HG03159 (cell line): ENCODE measurements around the gene MED26.
"Not testable (repeated sequence)": the region's sequence is repeated elsewhere in the genome, so short reads cannot be mapped to it uniquely, and the experiment has no call there.

ENCODE experiments used
- ATAC-seq: cut with Tn5 transposase; IDR thresholded peaks from one replicate; pipeline ENCODE4 v1.9.1; 2021; ENCODE audit warnings: mild to moderate bottlenecking, moderate library complexity; ENCODE audit not compliant: unreplicated experiment

MED26 gene

GRCh38 chr19:16543734-16544133 lies 84.3 kb downstream of the MED26 start:
- not testable (repeated sequence) for ATAC-seq

- ATAC-seq = no peak
These were observed 85.0 kb downstream of the MED26 start for GRCh38 chr19:16542910-16543472.

GRCh38 chr19:16542045-16542909 lies 85.7 kb downstream of the MED26 start, which contains the start of gene CHERP:
CHERP (minus strand) TSS chr19:16542437; CDS start chr19:16542378, 59 bp downstream.
- ATAC-seq = peak; percentile 71

- no peak for ATAC-seq
These were observed 86.4 kb downstream of the MED26 start for GRCh38 chr19:16541526-16542044.

- ATAC-seq = no peak
These were observed 87.1 kb downstream of the MED26 start for GRCh38 chr19:16540948-16541347.

- ATAC-seq = no peak
These were observed 90.9 kb downstream of the MED26 start for GRCh38 chr19:16537111-16537510.

- no peak for ATAC-seq
These were observed 91.9 kb downstream of the MED26 start for GRCh38 chr19:16536130-16536529.

GRCh38 chr19:16535381-16535780 lies 92.6 kb downstream of the MED26 start:
- ATAC-seq = no peak

- ATAC-seq = no peak
These were observed 95.4 kb downstream of the MED26 start for GRCh38 chr19:16532440-16533234.

GRCh38 chr19:16531380-16531669 lies 96.7 kb downstream of the MED26 start:
- ATAC-seq = no peak

- ATAC-seq = no peak
These were observed 97.2 kb downstream of the MED26 start for GRCh38 chr19:16530540-16531379.

GRCh38 chr19:16529466-16530144 lies 98.4 kb downstream of the MED26 start:
- ATAC-seq = no peak

- no peak for ATAC-seq
These were observed 100.0 kb downstream of the MED26 start for GRCh38 chr19:16527971-16528521.

- no peak for ATAC-seq
These were observed 100.6 kb downstream of the MED26 start for GRCh38 chr19:16527334-16527935.

GRCh38 chr19:16525751-16526481 lies 102.1 kb downstream of the MED26 start:
- no peak for ATAC-seq

GRCh38 chr19:16524991-16525734 lies 102.8 kb downstream of the MED26 start:
- no peak for ATAC-seq
